NOMO-1 treated with dmso at 0.1 percent for 144 hours (cell line): Measurements from ENCODE around the gene MYO1C.
A peak's percentile ranks its signal among the peaks of the same experiment; 100 is the strongest.
"Not testable (repeated sequence)": the region's sequence is repeated elsewhere in the genome, so short reads cannot be mapped to it uniquely, and the experiment has no call there.

Experiments
- DNase-seq: peaks from one replicate; lab custom pipeline; 2025; ENCODE audit not compliant: unreplicated experiment; lab: John Stamatoyannopoulos, UW

MYO1C gene

GRCh38 chr17:1508709-1509108, 16.2 kb upstream of the MYO1C start:
- not testable (repeated sequence) for DNase-seq

- no peak for DNase-seq
These were observed 14.3 kb upstream of the MYO1C start for GRCh38 chr17:1506649-1507267.

GRCh38 chr17:1505586-1505985, 13.1 kb upstream of the MYO1C start:
- no peak for DNase-seq

- no peak for DNase-seq
These were observed 12.4 kb upstream of the MYO1C start for GRCh38 chr17:1504866-1505265.

- DNase-seq = no peak
These were observed 11.2 kb upstream of the MYO1C start for GRCh38 chr17:1503699-1504098.

- no peak for DNase-seq
These were observed 6.4 kb upstream of the MYO1C start for GRCh38 chr17:1498869-1499268.

GRCh38 chr17:1498233-1498632, 5.7 kb upstream of the MYO1C start:
- no peak for DNase-seq

GRCh38 chr17:1497831-1498230, 5.3 kb upstream of the MYO1C start:
- DNase-seq = no peak

GRCh38 chr17:1496869-1497268, 4.4 kb upstream of the MYO1C start:
- DNase-seq = no peak

GRCh38 chr17:1495265-1495989, 2.9 kb upstream of the MYO1C start:
- no peak for DNase-seq

GRCh38 chr17:1494736-1495253, 2.3 kb upstream of the MYO1C start:
- no peak for DNase-seq

- no peak for DNase-seq
These were observed 1.7 kb upstream of the MYO1C start for GRCh38 chr17:1494203-1494602.

- no peak for DNase-seq
These were observed 950 bp upstream of the MYO1C start for GRCh38 chr17:1493291-1493980.

GRCh38 chr17:1491443-1492248, 840 bp downstream of the MYO1C start:
- no peak for DNase-seq

- peak; percentile 47 for DNase-seq
These were observed 1.6 kb downstream of the MYO1C start for GRCh38 chr17:1490643-1491442.

- no peak for DNase-seq
These were observed 3.6 kb downstream of the MYO1C start for GRCh38 chr17:1488826-1489270.

GRCh38 chr17:1487939-1488825, 4.3 kb downstream of the MYO1C start:
- peak; percentile 36 for DNase-seq

GRCh38 chr17:1486802-1487695, 5.4 kb downstream of the MYO1C start:
- no peak for DNase-seq
